T-helper 1 cell (primary cell): ENCODE measurements around the gene KLHL2.
"Not testable (repeated sequence)": the region's sequence is repeated elsewhere in the genome, so short reads cannot be mapped to it uniquely, and the experiment has no call there.

ENCODE experiments used
- DNase-seq, 5 donors: peaks; one replicate each; pipeline ENCODE4 v3.0.0-alpha.2; 2012 to 2020

KLHL2 gene

DNA sequence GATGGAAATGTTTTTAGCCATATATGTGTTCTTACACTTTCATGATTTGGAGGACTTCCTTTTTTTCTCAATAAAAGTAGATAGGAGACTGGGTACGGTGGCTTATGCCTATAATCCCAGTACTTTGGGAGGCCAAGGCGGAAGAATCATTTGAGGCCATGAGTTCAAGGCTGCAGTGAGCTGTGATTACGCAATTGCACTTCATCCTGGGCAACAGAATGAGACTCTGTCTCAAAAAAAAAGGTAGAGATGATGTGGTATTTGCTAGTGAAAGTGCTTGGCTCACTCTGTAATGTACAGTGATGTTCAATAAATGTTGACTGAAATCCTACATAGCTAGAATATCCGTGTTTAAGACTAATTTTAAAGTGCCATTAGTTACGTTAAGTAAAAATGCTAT is 27.4 kb downstream of the KLHL2 start:
- no peak for DNase-seq

DNA sequence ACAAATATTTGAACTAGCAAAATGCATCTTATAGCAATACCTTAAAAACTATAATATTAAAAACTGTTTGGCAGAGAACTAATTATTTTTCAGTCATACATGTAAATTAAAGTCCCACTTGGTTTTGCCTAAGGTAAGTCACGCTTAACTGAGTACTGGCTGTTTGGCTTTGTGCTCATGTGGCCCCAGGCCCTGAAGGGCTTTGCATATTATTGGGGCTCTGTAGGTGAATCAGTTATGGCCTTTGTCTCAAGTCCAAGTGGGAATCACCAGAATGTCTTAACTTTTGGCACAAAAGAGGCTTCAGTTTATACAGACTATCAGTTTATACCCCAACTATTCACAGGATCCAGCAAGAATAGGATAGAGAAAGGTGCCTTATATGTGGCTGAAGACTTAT is 29.5 kb downstream of the KLHL2 start:
- not testable (repeated sequence) for DNase-seq

DNA sequence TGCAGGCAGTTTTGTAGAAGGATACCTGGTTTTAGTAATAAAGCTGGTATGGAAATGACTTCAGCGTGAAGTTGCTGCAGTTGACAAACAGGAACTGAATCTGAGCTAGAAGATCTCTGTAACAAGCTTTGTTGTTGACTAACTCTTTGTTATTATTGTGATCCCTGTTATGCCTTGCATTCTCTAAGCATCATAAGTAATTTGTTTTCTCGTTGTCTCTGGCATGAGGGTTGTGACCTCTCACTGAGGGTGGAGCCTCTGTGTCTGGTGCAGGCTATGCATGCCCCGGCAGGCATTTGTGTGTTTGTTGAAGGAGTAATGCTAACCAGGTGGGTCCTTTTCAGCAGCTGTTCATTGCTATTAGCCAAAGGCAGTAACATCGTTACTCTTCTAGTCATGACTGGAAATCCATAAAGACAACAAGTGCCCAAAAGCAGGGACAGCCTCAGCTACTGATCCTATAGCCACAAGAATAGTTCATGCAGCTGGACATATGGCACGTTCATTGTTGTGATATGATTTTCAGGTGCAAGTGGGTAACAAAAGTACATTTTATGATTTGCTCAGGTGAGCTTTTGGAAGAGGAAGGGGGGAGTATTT is 30.8 kb downstream of the KLHL2 start:
- not testable (repeated sequence) for DNase-seq

DNA sequence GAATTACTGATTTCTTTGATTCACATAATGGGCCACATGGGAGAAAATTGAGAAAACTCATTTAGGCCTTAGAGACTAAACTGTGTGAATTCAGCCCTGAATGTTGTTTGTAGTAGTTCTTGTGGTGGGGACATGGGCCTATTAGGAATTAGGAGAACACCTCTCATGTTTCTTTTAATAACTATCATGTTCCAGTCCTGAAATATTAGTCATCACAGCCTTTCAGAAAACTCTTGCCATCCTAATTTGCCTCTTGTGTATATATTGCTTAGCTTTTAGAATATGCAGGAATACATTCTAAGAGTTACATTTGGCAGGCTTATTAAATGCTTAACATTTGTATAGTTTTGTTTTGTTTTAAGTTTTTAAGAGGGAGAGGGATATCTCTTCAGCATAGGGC is 33.4 kb downstream of the KLHL2 start:
- DNase-seq: not testable (repeated sequence)

DNA sequence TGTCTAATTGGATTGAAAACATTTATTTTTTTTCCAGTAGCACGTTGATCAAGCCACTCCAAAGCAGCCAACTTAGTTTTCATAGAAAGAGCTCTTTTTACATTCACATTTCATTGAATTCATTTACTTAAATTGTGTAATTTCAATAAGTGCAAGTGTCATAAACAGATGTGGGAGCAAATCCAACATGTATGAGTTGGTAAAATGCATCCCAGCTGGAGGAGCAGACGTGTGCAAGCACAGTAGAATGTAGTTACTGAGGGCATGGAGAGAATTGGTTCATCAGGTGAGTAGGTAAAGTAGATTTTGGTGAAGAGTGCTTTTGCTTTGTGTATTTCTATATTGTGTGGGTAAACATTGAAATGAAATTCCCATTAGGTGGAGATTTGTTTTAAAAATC is 36.8 kb downstream of the KLHL2 start:
- DNase-seq: not testable (repeated sequence)

DNA sequence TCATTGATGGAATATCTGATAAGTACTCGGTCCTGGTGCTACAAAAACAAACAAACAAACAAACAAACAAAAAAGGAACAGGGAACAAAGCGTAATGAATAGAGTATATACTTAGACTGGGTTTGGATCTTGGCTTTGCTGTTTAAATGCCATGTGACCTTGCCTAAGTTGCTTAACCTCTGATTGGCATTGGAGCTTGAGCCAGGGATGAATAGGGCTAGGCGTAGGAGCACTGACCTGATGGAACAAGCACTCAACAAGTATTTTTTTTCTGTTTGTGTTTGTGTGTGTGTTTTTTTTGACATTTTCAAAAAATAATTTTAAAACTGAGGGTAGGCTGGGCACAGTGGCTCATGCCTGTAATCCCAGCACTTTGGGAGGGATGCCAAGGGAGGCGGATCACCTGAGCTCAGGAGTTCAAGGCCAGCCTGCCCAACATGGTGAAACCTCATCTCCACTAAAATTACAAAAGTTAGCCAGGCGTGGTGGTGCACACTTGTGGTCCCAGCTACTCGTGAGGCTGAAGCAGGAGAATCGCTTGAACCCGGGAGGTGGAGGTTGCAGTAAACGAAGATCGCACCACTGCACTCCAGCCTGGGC is 37.3 kb downstream of the KLHL2 start:
- not testable (repeated sequence) for DNase-seq

DNA sequence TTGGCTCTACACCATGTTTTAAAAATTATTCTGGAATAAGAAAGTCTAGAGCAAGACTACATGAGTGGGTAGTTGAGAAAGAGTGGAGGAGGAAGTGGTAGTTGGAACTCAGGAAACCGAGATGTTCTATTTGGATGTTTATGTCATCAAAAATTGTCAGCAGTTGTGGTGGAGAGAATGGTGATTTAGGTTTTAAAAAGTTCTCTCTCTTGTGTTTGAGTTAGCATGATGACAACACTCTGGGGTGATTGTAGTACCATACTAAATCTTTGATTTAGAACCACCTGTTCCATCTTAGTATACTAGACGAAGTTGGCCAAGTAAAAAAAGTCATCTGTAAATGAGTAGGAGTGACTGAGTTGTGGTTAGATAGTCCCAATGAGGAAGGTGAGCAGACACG is 40.7 kb downstream of the KLHL2 start:
- peak in 1 of 5 donors; percentile 37 for DNase-seq

DNA sequence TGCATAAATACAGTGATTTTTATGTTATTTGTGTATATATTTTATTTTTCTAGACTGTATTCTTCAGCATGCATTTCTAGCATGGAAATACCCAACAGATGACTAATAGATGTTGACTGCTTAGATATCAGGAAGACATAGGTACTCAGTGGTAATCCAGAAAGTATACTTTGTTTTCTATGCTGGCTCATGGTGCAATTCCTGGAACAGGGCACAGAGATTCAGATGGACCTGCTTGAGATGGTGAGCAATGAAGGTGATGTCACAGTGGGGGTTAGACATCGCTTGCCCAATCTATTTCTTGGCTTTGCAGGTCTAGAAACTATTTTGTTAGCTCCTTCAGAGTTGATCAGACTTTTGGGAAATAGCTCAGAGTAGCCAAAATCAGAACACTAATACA is 41.5 kb downstream of the KLHL2 start:
- DNase-seq: not testable (repeated sequence)

DNA sequence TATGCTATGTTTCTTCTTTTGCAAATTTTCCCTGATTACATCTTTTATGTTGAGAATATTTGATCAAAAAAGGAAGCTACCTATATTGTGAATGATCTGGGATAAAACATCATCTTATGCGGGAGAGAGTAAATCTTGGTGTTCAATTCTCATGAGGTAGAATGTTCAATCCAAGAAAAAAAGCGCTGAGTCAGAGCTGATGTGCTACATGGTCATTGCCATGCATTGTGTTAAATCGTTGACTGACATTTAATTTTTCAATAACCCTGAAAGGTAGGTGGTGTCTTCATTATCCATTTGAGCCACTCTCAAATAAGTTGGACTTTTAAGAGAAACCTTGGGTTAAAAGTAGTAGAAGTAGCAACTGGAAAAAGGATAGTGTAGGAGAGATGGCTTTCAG is 47.4 kb downstream of the KLHL2 start:
- not testable (repeated sequence) for DNase-seq

DNA sequence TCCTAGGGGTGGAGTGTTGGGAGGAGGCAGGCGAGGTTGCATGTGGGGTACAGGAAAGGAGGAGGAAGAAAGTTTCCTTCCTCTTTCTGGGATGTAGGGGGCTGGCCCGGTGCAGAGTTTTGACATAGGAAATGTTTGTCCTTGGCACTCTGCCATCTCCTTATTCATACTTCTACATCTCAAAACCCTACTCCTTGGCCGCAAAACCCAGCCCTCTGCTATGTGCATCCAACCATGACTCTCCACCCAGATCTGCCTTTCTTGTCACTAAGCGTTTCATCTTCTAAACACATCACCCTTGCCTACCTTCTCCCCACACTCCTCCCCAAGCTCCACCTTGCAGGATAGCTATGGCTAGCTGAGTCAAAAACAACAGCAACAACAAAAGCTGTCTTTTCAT is 48.1 kb downstream of the KLHL2 start:
- peak in 3 of 5 donors; percentile 5 to 71 (median 21) for DNase-seq

DNA sequence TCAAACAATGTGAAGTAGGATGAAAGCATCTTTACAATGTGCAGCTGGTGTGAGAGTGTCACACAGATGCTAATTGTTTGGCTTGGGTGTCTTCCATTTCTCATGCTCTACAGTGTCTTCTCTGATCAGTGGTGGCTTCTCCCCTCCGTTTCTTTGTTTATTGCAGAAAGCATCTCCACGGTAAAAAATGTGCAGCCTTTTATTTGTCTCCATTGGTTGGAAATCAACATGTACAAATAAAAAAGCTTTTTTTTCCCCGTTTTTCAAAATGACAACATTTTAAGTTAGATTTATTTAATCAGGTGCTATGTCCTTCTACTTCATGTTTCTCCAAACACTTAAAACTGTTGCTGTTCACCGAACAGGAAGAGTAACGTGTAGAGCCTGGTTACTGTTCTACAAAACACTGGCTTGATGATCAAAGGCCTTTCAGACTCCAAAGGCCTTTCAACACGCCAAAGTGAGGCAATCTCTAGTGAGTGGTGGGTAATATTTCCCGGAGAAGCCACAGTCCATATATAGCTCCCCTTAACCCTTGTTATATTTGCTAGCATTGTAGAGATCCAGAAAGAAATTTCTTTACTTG is 48.8 kb downstream of the KLHL2 start:
- not testable (repeated sequence) for DNase-seq

DNA sequence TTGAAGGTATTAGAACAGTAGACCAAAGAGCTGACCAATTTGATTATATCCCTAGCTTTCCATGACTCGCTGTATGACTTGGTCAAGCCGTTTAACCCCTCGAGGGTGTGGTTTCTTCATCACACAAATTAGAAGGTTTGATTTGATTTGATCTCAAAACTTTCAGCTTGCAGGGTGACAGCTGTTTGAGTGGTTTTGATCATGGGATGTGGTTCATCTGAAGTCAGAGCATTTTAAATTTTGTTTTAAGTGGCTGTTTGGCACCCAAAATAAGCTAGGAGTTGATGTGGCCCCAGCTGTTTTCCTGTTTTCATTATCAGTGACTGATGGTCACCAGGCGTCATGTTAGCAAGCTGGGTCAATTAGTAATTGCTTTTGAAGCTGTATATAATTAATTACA is 52.4 kb downstream of the KLHL2 start:
- not testable (repeated sequence) for DNase-seq

DNA sequence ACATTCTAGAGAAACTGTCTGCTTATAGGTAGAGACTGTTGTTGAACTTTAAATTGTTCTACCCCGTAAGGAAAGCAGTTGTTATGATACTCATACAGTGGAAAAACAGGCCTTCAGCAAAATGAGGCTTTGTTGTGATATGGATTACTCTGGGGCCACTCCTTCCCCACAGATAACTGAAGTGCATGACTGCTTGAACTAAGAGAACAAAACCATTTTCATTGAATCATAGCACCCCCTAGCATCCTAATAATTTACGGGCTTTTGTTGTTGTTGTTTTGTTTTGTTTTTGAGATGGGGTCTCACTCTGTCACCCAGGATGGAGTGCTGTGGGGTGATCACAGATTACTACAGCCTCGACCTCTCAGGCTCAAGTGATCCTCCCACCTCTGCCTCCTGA is 54.9 kb downstream of the KLHL2 start:
- DNase-seq: not testable (repeated sequence)

DNA sequence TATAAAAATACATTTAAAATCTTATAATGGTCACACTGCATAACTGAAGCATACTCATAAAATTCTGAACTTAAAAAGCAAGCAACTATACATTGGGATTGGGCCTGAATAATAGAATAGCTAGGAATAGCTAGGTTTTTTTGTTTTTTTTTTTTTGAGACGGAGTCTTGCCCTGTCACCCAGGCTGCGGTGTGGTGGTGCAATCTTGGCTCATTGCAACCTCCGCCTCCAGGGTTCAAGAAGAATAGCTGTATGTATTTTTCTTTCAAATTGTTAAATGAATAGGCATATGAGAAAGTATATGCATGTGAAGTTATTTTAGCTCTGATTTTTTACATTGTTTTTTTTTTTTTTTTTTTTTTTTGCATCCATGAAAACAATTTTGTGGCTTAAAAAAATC is 56.1 kb downstream of the KLHL2 start:
- not testable (repeated sequence) for DNase-seq

DNA sequence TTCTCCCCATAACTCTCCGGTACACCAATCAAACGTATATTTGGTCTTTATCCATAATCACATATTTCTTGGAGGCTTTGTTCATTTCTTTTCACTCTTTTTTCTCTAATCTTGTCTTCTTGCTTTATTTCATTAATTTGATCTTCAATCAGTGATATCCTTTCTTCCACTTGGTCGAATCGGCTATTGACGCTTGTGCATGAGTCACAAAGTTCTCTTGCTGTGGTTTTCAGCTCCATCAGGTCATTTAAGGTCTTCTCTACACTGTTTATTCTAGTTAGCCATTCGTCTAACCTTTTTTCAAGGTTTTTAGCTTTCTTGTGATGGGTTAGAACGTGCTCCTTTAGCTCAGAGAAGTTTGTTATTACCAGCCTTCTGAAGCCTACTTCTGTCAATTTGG is 62.6 kb downstream of the KLHL2 start:
- not testable (repeated sequence) for DNase-seq

DNA sequence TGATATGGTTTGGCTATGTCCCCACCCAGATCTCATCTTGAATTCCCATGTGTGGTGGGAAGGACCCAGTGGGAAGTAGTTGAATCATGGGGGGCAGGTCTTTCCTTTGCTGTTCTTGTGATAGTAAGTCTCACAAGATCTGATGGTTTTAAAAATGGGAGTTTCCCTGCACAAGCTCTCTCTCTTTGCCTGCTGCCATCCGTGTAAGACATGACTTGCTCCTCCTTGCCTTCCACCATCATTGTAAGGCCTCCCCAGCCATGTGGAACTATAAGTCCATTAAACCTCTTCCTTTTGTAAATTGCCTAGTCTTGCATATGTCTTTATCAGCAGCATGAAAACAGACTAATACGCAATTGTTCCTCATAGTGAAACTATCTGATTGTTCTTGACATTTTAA is 66.1 kb downstream of the KLHL2 start:
- not testable (repeated sequence) for DNase-seq

DNA sequence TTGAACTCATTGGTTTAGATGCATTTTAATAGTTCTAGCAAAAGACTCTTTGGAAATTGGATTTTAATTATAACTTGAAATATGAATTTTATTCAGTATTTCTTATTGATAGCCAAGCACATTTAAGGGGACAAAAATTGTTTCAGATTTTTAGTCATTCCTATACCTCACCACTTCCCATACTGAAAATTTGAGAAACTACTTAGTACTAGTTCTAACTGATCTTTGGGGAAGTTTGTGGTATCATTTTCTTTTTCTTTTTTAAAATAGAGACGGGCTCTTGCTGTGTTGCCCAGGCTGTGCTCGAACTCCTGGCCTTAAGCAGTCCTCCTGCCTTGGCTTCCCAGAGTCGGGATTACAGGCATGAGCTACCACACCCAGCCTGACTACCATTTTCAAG is 68.0 kb downstream of the KLHL2 start:
- not testable (repeated sequence) for DNase-seq

DNA sequence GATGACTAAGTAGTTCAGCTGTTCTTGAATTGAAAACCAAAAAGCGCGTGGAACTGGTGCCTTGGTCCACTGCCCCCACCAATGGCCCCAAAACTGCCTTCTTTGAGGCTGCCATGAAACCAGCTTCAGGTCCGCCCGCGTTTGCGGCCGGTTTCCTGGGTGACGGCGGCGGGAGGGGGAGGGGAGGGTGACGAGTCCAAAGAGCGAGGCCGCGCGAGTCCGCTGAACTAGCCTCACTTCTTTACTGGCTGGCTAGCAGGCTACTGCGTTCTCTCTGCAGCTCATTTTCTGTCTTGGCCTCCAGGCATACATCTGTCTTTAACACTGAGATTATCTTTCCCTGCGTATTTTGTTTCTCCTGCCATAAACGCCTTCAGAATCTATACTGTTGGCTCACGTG is 72.2 kb downstream of the KLHL2 start:
- DNase-seq: not testable (repeated sequence)

DNA sequence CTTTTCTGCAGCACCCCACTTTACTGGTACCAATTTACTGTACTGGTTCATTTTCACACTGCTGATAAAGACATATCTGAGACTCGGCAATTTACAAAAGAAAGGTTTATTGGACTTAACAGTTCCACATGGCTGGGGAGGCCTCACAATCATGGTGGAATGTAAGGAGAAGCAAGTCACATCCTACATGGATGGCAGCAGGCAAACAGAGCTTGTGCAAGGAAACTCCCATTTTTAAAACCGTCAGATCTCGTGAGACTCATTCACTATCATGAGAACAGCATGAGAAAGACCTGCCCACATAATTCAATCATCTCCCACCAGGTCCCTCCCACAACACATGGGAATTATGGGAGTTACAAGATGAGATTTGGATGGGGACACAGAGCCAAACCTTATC is 77.3 kb downstream of the KLHL2 start:
- not testable (repeated sequence) for DNase-seq

DNA sequence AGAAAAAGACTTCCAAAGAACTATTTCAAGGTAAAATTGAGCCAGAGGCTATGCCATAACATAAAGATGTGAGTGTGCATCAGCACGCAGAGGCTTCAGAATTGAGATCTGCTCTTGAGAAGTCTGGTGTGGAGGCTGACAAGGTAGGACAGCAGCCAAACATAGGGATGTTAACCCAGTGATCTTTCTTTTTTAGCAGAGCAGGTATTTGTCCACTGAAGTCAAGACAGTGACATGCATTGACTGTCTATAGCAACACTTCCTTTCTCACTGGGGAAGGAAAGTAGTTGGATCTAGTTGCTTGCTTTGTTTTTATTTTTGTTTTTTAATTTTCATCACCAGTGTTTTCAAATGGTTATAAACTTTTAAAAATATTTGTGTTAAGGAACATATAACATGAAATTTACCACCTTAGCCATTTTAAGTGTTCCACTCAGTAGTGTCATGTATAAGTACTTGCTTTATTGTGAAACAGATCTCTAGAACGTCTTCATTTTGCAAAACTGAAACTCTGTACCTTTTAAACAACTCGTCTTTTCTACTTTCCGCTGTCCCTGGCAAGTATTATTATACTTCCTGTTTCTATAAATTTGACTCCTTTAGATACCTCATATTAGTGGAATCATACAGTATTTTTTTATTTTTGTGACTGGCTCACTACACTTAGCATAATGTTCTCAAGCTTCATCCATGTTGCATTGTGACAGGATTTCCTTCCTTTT is 79.4 kb downstream of the KLHL2 start:
- peak in 1 of 5 donors; percentile 32 for DNase-seq

DNA sequence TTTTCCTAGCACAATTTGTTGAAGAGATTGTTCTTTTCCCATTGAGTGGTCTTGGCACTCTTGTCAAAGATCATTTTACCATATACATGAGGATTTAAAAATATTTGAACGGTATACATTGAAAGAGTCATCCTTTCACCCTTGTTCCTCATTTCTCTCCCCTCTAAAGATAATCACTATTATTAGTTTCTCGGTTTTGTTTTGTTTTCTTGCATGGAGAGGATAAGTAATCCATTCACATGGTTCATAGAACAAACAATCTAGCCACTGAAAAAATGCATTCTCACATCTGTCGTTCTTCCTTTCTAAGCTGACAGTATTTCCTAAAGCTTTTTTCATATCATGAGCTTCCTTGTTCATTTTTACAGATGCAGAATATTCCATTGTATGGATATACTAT is 80.9 kb downstream of the KLHL2 start:
- DNase-seq: no peak

DNA sequence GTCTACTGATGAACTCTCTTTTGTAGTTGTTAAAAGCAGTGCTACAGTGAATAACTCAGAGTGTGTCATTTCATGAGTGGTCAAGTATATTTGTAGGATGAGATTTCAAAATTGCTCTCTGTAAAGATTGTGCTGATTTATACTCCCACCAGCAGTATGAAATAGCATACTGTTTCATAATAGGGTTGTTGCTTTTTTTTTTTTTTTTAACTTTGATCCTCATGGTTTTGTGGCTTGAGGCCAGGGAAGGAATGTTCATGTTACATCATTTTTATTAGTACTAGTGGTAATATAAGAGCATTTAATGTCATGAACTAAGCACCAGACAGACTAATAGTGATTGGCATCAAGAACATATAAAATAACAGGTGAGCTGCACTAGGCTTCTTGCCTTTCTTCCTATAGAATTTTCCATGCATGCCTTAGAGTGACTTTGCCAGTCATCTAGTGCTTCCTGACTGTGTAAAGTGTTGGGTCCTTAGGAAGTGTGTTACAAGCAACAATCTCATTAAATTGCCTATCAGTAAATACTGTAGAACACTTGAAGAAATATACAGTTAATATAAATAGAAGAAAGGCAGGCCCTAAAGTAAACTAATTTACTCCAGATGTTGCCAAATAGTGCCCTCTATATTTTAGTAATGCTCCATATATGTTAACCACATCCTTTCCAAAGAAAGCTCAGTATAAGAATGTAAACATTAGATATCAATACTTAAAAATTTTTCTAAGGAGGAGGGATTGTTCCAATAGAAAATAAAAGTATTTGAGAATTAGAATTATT is 81.5 kb downstream of the KLHL2 start:
- DNase-seq: no peak

DNA sequence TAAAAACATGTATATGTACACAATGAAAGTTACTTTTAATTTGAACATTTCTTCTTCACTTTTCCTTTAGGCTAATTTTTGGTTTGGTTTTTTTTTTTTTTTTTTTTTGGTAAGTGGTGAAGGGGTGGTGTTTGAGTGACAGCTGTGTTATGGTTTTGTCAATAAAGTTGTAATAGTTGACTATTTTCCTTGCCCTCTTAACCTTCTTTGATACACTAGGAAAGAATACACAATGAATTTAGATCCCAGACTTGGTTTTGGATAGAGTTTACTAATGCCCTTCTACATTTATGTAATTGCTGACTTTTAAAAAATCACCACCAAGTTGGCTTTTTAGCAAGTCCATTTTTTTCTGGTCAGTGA is 82.0 kb downstream of the KLHL2 start:
- no peak for DNase-seq
